CD4-positive, CD25-positive, alpha-beta regulatory T cell (primary cell): ENCODE results near the gene METTL4. TPM values are rescaled to one million over a fixed set of nuclear protein-coding genes. Genes with fewer than 3 reads are reported as not detected.

Source experiments
- ATAC-seq, 2 donors: fragments of 150-1000 bp; cut with Tn5 transposase; one replicate each; pipeline ENCODE4 v1.10.0; 2021; ENCODE audit warnings: low read depth in 2 of 2, moderate number of reproducible peaks in 2 of 2, moderate library complexity in 1 of 2
- DNase-seq, 3 donors: peaks; one replicate each; pipeline versions ENCODE4 v3.0.0 to v3.0.0-alpha.2; 2012 to 2022; ENCODE audit warnings: mixed read lengths in 1 of 3
- H3K27ac ChIP-seq: one replicate; pipeline ENCODE4 v1.7.0; 2013; ENCODE audit warnings: mild to moderate bottlenecking, low read length; ENCODE audit not compliant: insufficient read depth, poor library complexity, severe bottlenecking
- H3K27me3 ChIP-seq: one replicate; pipeline ENCODE4 v1.7.0; 2013; ENCODE audit warnings: low read length; ENCODE audit not compliant: control insufficient read depth, insufficient read depth
- H3K36me3 ChIP-seq: one replicate; pipeline ENCODE4 v1.7.0; 2013; ENCODE audit warnings: mild to moderate bottlenecking, low read length, moderate library complexity; ENCODE audit not compliant: control insufficient read depth, insufficient read depth
- H3K4me1 ChIP-seq: 2 replicates; pipeline ENCODE4 v1.7.0; 2013; ENCODE audit warnings: mild to moderate bottlenecking, low read length; ENCODE audit not compliant: insufficient read depth, control insufficient read depth, poor library complexity, severe bottlenecking
- H3K4me3 ChIP-seq: one replicate; pipeline ENCODE4 v1.7.0; 2013; ENCODE audit warnings: low read depth, mild to moderate bottlenecking, low read length, moderate library complexity
- H3K9me3 ChIP-seq, 2 experiments: 1 replicate in 1 of 2; 2 replicates in 1 of 2; pipeline ENCODE4 v1.7.0; 2013; ENCODE audit warnings: low read length in 2 of 2, mild to moderate bottlenecking in 1 of 2, moderate library complexity in 1 of 2; ENCODE audit not compliant: control insufficient read depth in 2 of 2
- H3K27ac Mint-ChIP-seq, 3 donors: one replicate each; pipeline ENCODE4 v1.8.0; 2020 to 2022; ENCODE audit warnings: mild to moderate bottlenecking in 3 of 3, mixed read lengths in 3 of 3, moderate library complexity in 2 of 3
- H3K27me3 Mint-ChIP-seq: one replicate; pipeline ENCODE4 v1.8.0; 2022; ENCODE audit warnings: mild to moderate bottlenecking, mixed read lengths
- H3K36me3 Mint-ChIP-seq: one replicate; pipeline ENCODE4 v1.8.0; 2020; ENCODE audit warnings: mixed read lengths
- H3K4me1 Mint-ChIP-seq, 4 donors: one replicate each; pipeline ENCODE4 v1.8.0; 2020 to 2022; ENCODE audit warnings: mixed read lengths in 4 of 4, mild to moderate bottlenecking in 1 of 4
- H3K4me3 Mint-ChIP-seq, 4 donors: one replicate each; pipeline ENCODE4 v1.8.0; 2020 to 2022; ENCODE audit warnings: mild to moderate bottlenecking in 4 of 4, mixed read lengths in 4 of 4, moderate library complexity in 3 of 4
- H3K9me3 Mint-ChIP-seq, 7 donors: one replicate each; pipeline ENCODE4 v1.8.0; 2020 to 2022; ENCODE audit warnings: mixed read lengths in 7 of 7, mild to moderate bottlenecking in 3 of 7, moderate library complexity in 2 of 7
- polyA plus RNA-seq, 4 donors: library from polyadenylated mRNA; unstranded; fragments of 300-500 nt; fragmentation: Illumina TruSeq; gene quantifications; one replicate each; pipeline ENCODE4 v1.2.3, GENCODE V29; 2021
- total RNA-seq: library from RNA; stranded (reverse); gene quantifications from one replicate; pipeline ENCODE4 v1.2.3, GENCODE V29; 2022

METTL4 gene
- 23.3 TPM for total RNA-seq
- polyA plus RNA-seq: 10 to 100 TPM; 15.1 to 20.8 (median 18.0) TPM

- Histone ChIP-seq H3K27me3 (no peaks in the 10 kb centered on the region), H3K4me1 (peaks cover 47% of the 10 kb centered on the region), H3K9me3 (no peaks in the 10 kb centered on the region), H3K4me3 (peak within 1 kb of the TSS; percentile 98), H3K36me3 (no peaks in the 10 kb centered on the region), H3K27ac (peak within 1 kb of the TSS; percentile 98)
- Mint-ChIP-seq H3K4me1 (peaks cover 40 to 76% (median 61%) of the 10 kb centered on the region in 4 donors), H3K27me3 (no peaks in the 10 kb centered on the region), H3K9me3 (no peaks in the 10 kb centered on the region), H3K27ac (peak within 1 kb of the TSS; percentile 98 to 100 (median 99)), H3K36me3 (peaks cover 18% of the 10 kb centered on the region), H3K4me3 (peak within 1 kb of the TSS; percentile 99 to 100 (median 99))
- ATAC-seq (peak; percentile 75 to 78), DNase-seq (peak; percentile 78 to 94 (median 89))
Measured at GRCh38 chr18:2571200-2572170, at the start of gene METTL4, which contains the start of gene NDC80. Gene METTL4 (minus strand): TSS chr18:2571505. CDS start chr18:2567216, 4,289 bp downstream. Gene NDC80 (plus strand): TSS chr18:2571557. CDS start chr18:2572986, 1,429 bp downstream.

GRCh38 chr18:2618009-2618408 lies 46.7 kb upstream of the METTL4 start:
- Mint-ChIP-seq H3K9me3 (peaks cover 0 to 5% (median 1%) of the 10 kb centered on the region in 7 donors), H3K4me1 (peaks cover 5 to 11% (median 10%) of the 10 kb centered on the region in 4 donors), H3K36me3 (peaks cover 17% of the 10 kb centered on the region), H3K4me3 (no peak overlapping the region), H3K27me3 (no peaks in the 10 kb centered on the region), H3K27ac (no peak overlapping the region)
- no peak for ATAC-seq
- Histone ChIP-seq H3K4me1 (no peaks in the 10 kb centered on the region), H3K4me3 (no peak overlapping the region), H3K27ac (no peak overlapping the region), H3K27me3 (no peaks in the 10 kb centered on the region), H3K36me3 (peaks cover 2% of the 10 kb centered on the region), H3K9me3 (no peaks in the 10 kb centered on the region)
- no peak for DNase-seq

DNA sequence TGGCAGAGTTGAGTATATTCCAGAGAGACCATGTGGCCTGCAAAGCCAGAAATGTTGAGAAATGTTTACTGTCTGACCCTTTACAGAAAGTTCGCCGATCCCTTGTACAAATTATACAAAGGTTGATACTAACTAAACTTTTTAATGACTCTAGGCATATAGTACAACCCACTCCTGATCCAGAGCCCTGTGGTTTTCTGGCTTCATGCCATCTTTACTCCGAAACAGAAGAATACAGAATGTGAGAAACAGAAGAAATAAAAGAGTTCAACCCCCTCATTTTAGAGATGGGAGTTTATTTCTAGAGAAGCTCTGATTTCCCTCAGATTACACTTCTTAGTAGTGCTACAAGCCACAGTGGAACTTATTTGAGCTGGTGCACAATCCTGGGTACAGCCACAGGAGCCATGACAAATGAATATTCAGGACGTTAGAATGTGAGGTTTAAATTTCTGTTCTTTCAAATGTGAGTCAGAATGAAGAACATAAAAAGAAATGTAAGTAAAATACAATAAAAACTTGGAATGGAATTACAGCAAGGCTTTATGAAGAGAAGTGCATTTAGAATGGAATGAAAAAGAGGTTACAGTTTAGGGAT lies 46.2 kb upstream of the METTL4 start:
- H3K27ac ChIP-seq: no peak overlapping the region
- peaks cover 2% of the 10 kb centered on the region for H3K36me3 ChIP-seq
- Mint-ChIP-seq H3K27ac (peak overlapping the region in 1 of 3 donors; percentile 41), H3K4me3 (no peak overlapping the region), H3K9me3 (peaks cover 0 to 5% (median 1%) of the 10 kb centered on the region in 7 donors), H3K36me3 (peaks cover 17% of the 10 kb centered on the region), H3K27me3 (no peaks in the 10 kb centered on the region), H3K4me1 (peaks cover 10 to 14% (median 11%) of the 10 kb centered on the region in 4 donors)
- no peaks in the 10 kb centered on the region for H3K9me3 ChIP-seq
- no peaks in the 10 kb centered on the region for H3K27me3 ChIP-seq
- H3K4me1 ChIP-seq: no peaks in the 10 kb centered on the region
- DNase-seq (no peak), ATAC-seq (no peak)
- no peak overlapping the region for H3K4me3 ChIP-seq

GRCh38 chr18:2612996-2613395 lies 41.7 kb upstream of the METTL4 start:
- peaks cover 5% of the 10 kb centered on the region for H3K4me1 ChIP-seq
- no peaks in the 10 kb centered on the region for H3K27me3 Mint-ChIP-seq
- peaks cover 17 to 32% (median 21%) of the 10 kb centered on the region in 4 donors for H3K4me1 Mint-ChIP-seq
- peaks cover 0 to 5% (median 1%) of the 10 kb centered on the region in 7 donors for H3K9me3 Mint-ChIP-seq
- peaks cover 2% of the 10 kb centered on the region for H3K36me3 ChIP-seq
- no peak overlapping the region for H3K27ac ChIP-seq
- DNase-seq (no peak), ATAC-seq (no peak)
- H3K4me3 ChIP-seq: no peak overlapping the region
- no peaks in the 10 kb centered on the region for H3K9me3 ChIP-seq
- H3K27ac Mint-ChIP-seq: peak overlapping the region in 2 of 3 donors; percentile 36 to 70
- H3K4me3 Mint-ChIP-seq: no peak overlapping the region
- H3K36me3 Mint-ChIP-seq: peaks cover 27% of the 10 kb centered on the region
- H3K27me3 ChIP-seq: no peaks in the 10 kb centered on the region

- ATAC-seq (no peak), DNase-seq (no peak)
- Histone ChIP-seq H3K4me1 (peaks cover 25% of the 10 kb centered on the region), H3K36me3 (peaks cover 2% of the 10 kb centered on the region), H3K27me3 (no peaks in the 10 kb centered on the region), H3K27ac (no peak overlapping the region), H3K9me3 (no peaks in the 10 kb centered on the region), H3K4me3 (no peak overlapping the region)
- peaks cover 0 to 5% (median 1%) of the 10 kb centered on the region in 7 donors for H3K9me3 Mint-ChIP-seq
- peaks cover 23% of the 10 kb centered on the region for H3K36me3 Mint-ChIP-seq
- peaks cover 21 to 44% (median 28%) of the 10 kb centered on the region in 4 donors for H3K4me1 Mint-ChIP-seq
- H3K27me3 Mint-ChIP-seq: no peaks in the 10 kb centered on the region
- no peak overlapping the region for H3K4me3 Mint-ChIP-seq
- no peak overlapping the region for H3K27ac Mint-ChIP-seq
Measured at GRCh38 chr18:2610549-2610948, 39.2 kb upstream of the METTL4 start.

GRCh38 chr18:2609604-2610003 lies 38.3 kb upstream of the METTL4 start:
- H3K27me3 ChIP-seq: no peaks in the 10 kb centered on the region
- Mint-ChIP-seq H3K27ac (peak overlapping the region in 2 of 3 donors; percentile 34 to 49), H3K4me3 (peak overlapping the region in 1 of 4 donors; percentile 57), H3K9me3 (no peaks in the 10 kb centered on the region), H3K36me3 (peaks cover 14% of the 10 kb centered on the region), H3K4me1 (peaks cover 29 to 50% (median 35%) of the 10 kb centered on the region in 4 donors), H3K27me3 (no peaks in the 10 kb centered on the region)
- no peaks in the 10 kb centered on the region for H3K36me3 ChIP-seq
- H3K4me1 ChIP-seq: peaks cover 35% of the 10 kb centered on the region
- H3K27ac ChIP-seq: no peak overlapping the region
- H3K4me3 ChIP-seq: peak overlapping the region; percentile 37
- no peaks in the 10 kb centered on the region for H3K9me3 ChIP-seq
- ATAC-seq (no peak), DNase-seq (no peak)

DNA sequence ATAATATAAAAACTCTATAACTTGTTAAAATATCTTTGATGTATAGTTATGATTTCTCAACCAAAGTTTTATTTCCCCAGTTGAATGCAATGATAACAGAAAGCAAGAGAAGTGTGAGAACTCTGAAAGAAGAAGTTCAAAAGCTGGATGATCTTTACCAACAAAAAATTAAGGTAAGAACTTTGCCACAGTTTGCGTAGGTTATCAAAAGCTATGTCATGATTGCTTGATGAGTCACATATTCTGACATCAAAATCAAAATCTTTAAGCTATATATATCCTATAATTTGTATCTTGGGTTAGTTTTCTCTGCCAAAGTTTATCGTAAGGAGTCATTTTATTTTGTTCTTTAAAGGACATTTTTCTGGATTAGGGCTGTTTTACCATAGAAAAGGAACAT lies 35.0 kb upstream of the METTL4 start:
- ATAC-seq (peak; percentile 42 to 58), DNase-seq (peak in 2 of 3 donors; percentile 26 to 57)
- Mint-ChIP-seq H3K9me3 (no peaks in the 10 kb centered on the region), H3K4me3 (peak overlapping the region; percentile 70 to 82 (median 78)), H3K4me1 (peaks cover 44 to 59% (median 49%) of the 10 kb centered on the region in 4 donors), H3K36me3 (peaks cover 14% of the 10 kb centered on the region), H3K27me3 (no peaks in the 10 kb centered on the region), H3K27ac (peak overlapping the region; percentile 83 to 92 (median 91))
- Histone ChIP-seq H3K4me3 (peak overlapping the region; percentile 62), H3K9me3 (no peaks in the 10 kb centered on the region), H3K4me1 (peaks cover 57% of the 10 kb centered on the region), H3K27ac (peak overlapping the region; percentile 94), H3K27me3 (no peaks in the 10 kb centered on the region), H3K36me3 (no peaks in the 10 kb centered on the region)
